Uterus (tissue), 2 donors: ENCODE data around the gene PRPS1.

ENCODE experiments used
- CTCF ChIP-seq, 4 experiments: fragments of 200-600 bp in 2 of 4; fragments of 450-650 bp in 2 of 4; sonication (generic) in 2 of 4; IDR thresholded peaks; one replicate each; pipeline ENCODE4 v1.5.1; 2016 to 2019; ENCODE audit warnings: antibody characterized with exemption in 4 of 4, mild to moderate bottlenecking in 2 of 4, moderate library complexity in 1 of 4
- POLR2A ChIP-seq, 2 donors: fragments of 450-650 bp; IDR thresholded peaks; one replicate each; pipeline ENCODE4 v1.6.1; 2016; ENCODE audit warnings: antibody characterized with exemption in 2 of 2, mild to moderate bottlenecking in 1 of 2, moderate library complexity in 1 of 2

- TF ChIP-seq CTCF (IDR thresholded peaks at IDR 0.05) (no peak), POLR2A (IDR thresholded peaks at IDR 0.05) (no peak)
Observed at GRCh38 chrX:107675365-107675654, 47.0 kb downstream of the PRPS1 start.
